ENCODE data around the gene NDUFA9.

- no peak for TF ChIP-seq CTCF (IDR thresholded peaks at IDR 0.05)
- TF ChIP-seq POLR2A (IDR thresholded peaks at IDR 0.05) = no peak
Measured at GRCh38 chr12:4648104-4648500, 812 bp upstream of the NDUFA9 start.

Measured in thyroid gland (tissue), 4 donors.